Measurements from ENCODE around the gene C17orf113.

DNA sequence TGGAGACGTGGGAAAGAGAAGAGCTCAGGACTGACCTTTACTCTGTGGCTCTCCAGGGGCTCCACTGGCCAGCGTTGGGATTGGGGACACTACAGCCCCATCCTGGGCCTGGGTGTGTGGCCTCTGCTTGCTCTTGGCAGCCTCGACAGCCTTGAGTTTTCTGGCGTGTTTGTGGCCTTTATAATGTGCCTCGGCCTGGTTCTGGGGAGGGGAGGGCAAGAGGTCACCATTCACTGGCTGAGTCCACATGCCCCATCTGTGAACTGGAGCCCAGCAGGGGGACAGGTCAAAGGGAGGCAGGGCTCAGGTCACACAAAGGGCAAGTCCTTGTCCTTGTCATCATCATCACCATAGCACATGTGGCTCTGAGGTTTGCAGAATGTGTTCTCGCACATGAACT is 18.8 kb downstream of the C17orf113 start:
- TF ChIP-seq, protein P1, sequence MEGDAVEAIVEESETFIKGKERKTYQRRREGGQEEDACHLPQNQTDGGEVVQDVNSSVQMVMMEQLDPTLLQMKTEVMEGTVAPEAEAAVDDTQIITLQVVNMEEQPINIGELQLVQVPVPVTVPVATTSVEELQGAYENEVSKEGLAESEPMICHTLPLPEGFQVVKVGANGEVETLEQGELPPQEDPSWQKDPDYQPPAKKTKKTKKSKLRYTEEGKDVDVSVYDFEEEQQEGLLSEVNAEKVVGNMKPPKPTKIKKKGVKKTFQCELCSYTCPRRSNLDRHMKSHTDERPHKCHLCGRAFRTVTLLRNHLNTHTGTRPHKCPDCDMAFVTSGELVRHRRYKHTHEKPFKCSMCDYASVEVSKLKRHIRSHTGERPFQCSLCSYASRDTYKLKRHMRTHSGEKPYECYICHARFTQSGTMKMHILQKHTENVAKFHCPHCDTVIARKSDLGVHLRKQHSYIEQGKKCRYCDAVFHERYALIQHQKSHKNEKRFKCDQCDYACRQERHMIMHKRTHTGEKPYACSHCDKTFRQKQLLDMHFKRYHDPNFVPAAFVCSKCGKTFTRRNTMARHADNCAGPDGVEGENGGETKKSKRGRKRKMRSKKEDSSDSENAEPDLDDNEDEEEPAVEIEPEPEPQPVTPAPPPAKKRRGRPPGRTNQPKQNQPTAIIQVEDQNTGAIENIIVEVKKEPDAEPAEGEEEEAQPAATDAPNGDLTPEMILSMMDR (IDR thresholded peaks at IDR 0.05) = no peak
- TF ChIP-seq ZFX (IDR thresholded peaks at IDR 0.05; ENCODE audit: borderline replicate concordance) = no peak

Data from 22Rv1 (cell line).